ENCODE measurements around the gene NINJ1. TPM values are rescaled to one million over a fixed set of nuclear protein-coding genes. Genes with fewer than 3 reads are reported as not detected.

The NINJ1 gene
- total RNA-seq, 4 donors from 2014 or later: 29.5 to 67.7 (median 38.5) TPM

- intact Hi-C loops (cut with DNase I; ENCODE audit: low total_unique reads): no loop called here
- no peak for DNase-seq
- no peak overlapping the region for H3K4me3 ChIP-seq
- in situ Hi-C loops (cut with MboI; ENCODE audit: low pct_ligation_motif_present in 1 of 4, low pct_unique_long_range_greater_than_20kb in 1 of 4, low sequenced_read_pairs in 3 of 4): no loop called here
- H3K9me3 ChIP-seq: no peaks in the 10 kb centered on the region
- TF ChIP-seq POLR2A (IDR thresholded peaks at IDR 0.05) (no peak), EP300 (IDR thresholded peaks at IDR 0.05; ENCODE audit: low read depth) (no peak)
- peaks cover 0 to 15% (median 3%) of the 10 kb centered on the region in 4 donors for H3K36me3 ChIP-seq
- H3K27me3 ChIP-seq: no peaks in the 10 kb centered on the region
- H3K27ac ChIP-seq: no peak overlapping the region
- WGBS, 2 donors (ENCODE audit: low coverage in 1 of 2): 93% methylated on average over 12 of the region's 18 CpGs; no CpG with 5 or more reads in 1 of the 2 donors
- peaks cover 0 to 7% (median 0%) of the 10 kb centered on the region in 4 donors for H3K4me1 ChIP-seq
These were observed 22.5 kb downstream of the NINJ1 start for GRCh38 chr9:93111371-93112115.

GRCh38 chr9:93111001-93111370, 23.1 kb downstream of the NINJ1 start:
- WGBS, 2 donors (ENCODE audit: low coverage in 1 of 2): 86 to 96% methylated on average over 5 to 11 of the region's 11 CpGs
- intact Hi-C loops (cut with DNase I; ENCODE audit: low total_unique reads): no loop called here

GRCh38 chr9:93110311-93110855, 23.7 kb downstream of the NINJ1 start:
- Histone ChIP-seq H3K36me3 (peaks cover 0 to 15% (median 3%) of the 10 kb centered on the region in 4 donors), H3K9me3 (no peaks in the 10 kb centered on the region), H3K4me1 (peaks cover 0 to 4% (median 0%) of the 10 kb centered on the region in 4 donors), H3K27me3 (no peaks in the 10 kb centered on the region), H3K4me3 (no peak overlapping the region), H3K27ac (no peak overlapping the region)
- intact Hi-C loops (cut with DNase I; ENCODE audit: low total_unique reads) (no loop called here), in situ Hi-C loops (cut with MboI; ENCODE audit: low pct_ligation_motif_present in 1 of 4, low pct_unique_long_range_greater_than_20kb in 1 of 4, low sequenced_read_pairs in 3 of 4) (no loop called here)
- no peak for DNase-seq
- WGBS, 2 donors (ENCODE audit: low coverage in 1 of 2): 85% methylated on average over 14 of the region's 14 CpGs; no CpG with 5 or more reads in 1 of the 2 donors
- no peak for TF ChIP-seq CTCF (IDR thresholded peaks at IDR 0.05)
- no peak for TF ChIP-seq POLR2A (IDR thresholded peaks at IDR 0.05)
- TF ChIP-seq POLR2AphosphoS5 (IDR thresholded peaks at IDR 0.05): no peak
- no peak for TF ChIP-seq EP300 (IDR thresholded peaks at IDR 0.05; ENCODE audit: low read depth)

More at GRCh38 chr9:93111001-93111370, 23.1 kb downstream of the NINJ1 start:
- in situ Hi-C loops (cut with MboI; ENCODE audit: low pct_ligation_motif_present in 1 of 4, low pct_unique_long_range_greater_than_20kb in 1 of 4, low sequenced_read_pairs in 3 of 4): no loop called here
- H3K36me3 ChIP-seq: peaks cover 0 to 15% (median 3%) of the 10 kb centered on the region in 4 donors
- peaks cover 0 to 4% (median 0%) of the 10 kb centered on the region in 4 donors for H3K4me1 ChIP-seq
- H3K4me3 ChIP-seq: no peak overlapping the region
- DNase-seq: no peak
- H3K9me3 ChIP-seq: no peaks in the 10 kb centered on the region
- H3K27me3 ChIP-seq: no peaks in the 10 kb centered on the region
- H3K27ac ChIP-seq: no peak overlapping the region
- TF ChIP-seq EP300 (IDR thresholded peaks at IDR 0.05; ENCODE audit: low read depth) (no peak), POLR2AphosphoS5 (IDR thresholded peaks at IDR 0.05) (no peak), CTCF (IDR thresholded peaks at IDR 0.05) (no peak), POLR2A (IDR thresholded peaks at IDR 0.05) (no peak)

- DNase-seq: no peak
- TF ChIP-seq POLR2AphosphoS5 (IDR thresholded peaks at IDR 0.05) (no peak), POLR2A (IDR thresholded peaks at IDR 0.05) (no peak), CTCF (IDR thresholded peaks at IDR 0.05) (no peak), EP300 (IDR thresholded peaks at IDR 0.05; ENCODE audit: low read depth) (no peak)
- WGBS, 2 donors (ENCODE audit: low coverage in 1 of 2): 75% methylated on average over 15 of the region's 15 CpGs; no CpG with 5 or more reads in 1 of the 2 donors
- intact Hi-C loops (cut with DNase I; ENCODE audit: low total_unique reads) (no loop called here), in situ Hi-C loops (cut with MboI; ENCODE audit: low pct_ligation_motif_present in 1 of 4, low pct_unique_long_range_greater_than_20kb in 1 of 4, low sequenced_read_pairs in 3 of 4) (no loop called here)
- Histone ChIP-seq H3K9me3 (peaks cover 4 to 5% of the 10 kb centered on the region in 2 donors), H3K27ac (no peak overlapping the region), H3K4me3 (no peak overlapping the region), H3K4me1 (peaks cover 0 to 4% (median 0%) of the 10 kb centered on the region in 4 donors), H3K36me3 (peaks cover 0 to 15% (median 5%) of the 10 kb centered on the region in 4 donors), H3K27me3 (no peaks in the 10 kb centered on the region)
These were observed 25.6 kb downstream of the NINJ1 start for GRCh38 chr9:93108291-93109041.
